GM21723 (cell line): ENCODE results near the gene SLC36A1.
"Not testable (repeated sequence)": the region's sequence is repeated elsewhere in the genome, so short reads cannot be mapped to it uniquely, and the experiment has no call there.

ENCODE experiments used
- ATAC-seq: cut with Tn5 transposase; IDR thresholded peaks from one replicate; pipeline ENCODE4 v1.9.1; 2021; ENCODE audit warnings: mild to moderate bottlenecking, moderate library complexity; ENCODE audit not compliant: unreplicated experiment

The SLC36A1 gene

DNA sequence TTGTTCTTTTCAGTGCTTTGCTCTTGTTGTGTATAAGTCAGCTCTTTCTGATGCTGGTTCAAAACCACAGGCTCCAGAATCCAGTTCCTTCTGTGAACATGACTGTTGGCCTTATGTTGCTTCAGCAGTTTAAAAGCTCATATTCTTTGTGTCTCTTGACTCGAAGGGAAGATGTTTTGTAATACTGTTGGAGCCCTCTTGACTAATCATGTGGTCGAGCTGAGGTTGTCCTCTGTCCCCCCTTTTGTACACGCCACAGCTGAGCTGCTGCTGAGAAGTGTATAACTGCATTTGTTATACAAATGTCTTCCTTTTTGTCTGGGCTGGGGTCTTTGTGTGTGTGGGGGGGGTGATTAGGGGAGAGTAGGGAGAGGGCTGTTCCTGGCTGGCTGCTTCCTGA lies 35.8 kb downstream of the SLC36A1 start:
- no peak for ATAC-seq

DNA sequence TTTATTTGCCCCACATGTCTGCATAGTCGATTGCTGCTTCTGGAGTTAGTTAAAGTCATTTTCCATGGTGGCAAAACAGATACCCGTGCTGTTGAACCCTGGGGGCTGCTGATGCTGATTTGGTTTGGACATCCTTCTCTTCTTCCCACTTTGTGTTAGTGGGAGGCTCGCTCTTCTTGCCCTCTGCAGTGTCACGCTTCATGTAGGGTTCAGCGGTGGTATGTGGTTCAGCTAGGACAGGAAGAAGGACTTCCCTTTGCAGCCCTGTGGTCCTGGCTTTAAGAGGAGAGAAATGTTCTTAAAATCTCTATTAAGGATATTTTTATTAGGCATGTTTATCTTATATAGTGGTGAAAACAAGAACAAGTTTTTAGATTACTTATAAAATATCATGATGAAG lies 36.2 kb downstream of the SLC36A1 start:
- ATAC-seq = no peak

DNA sequence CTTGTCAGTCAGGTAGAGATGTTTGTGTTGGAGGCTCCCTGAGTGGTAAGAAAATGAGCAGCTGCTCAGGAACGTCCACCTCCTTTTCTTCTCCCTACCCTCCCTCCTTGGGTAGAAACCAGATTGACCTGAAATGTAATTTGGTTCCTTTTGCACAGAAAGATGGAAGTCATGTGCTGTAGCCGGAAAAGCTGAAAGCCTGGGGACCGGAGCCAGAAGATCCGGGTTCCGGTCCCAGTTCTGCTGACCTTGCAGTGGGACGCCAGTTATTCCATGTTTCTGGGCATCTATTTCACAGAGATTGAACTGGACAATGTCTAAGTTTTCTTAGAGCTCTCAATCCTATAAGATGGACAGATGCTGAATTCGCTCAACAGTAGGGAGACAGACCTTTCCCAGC lies 40.1 kb downstream of the SLC36A1 start:
- ATAC-seq = no peak

DNA sequence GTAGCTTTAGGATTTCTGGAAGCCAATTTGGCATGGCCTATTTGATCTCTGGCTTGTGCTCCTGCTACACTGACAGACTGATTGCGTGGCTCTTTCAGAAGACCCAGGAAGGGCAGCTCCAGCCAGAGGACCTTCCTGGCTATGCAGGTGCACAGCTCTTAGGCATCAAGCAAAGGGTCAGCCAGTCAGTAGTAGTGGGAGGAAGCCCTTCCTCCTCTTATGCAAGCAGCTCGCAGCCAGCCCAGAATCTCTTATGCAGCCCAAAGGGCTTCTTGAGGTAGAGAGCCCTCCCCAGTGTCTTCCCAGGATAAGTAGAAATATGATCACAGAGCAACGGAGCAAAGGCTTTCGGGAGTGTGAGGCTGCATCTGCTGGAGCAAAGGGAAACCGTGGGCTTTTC lies 43.2 kb downstream of the SLC36A1 start:
- ATAC-seq = no peak

DNA sequence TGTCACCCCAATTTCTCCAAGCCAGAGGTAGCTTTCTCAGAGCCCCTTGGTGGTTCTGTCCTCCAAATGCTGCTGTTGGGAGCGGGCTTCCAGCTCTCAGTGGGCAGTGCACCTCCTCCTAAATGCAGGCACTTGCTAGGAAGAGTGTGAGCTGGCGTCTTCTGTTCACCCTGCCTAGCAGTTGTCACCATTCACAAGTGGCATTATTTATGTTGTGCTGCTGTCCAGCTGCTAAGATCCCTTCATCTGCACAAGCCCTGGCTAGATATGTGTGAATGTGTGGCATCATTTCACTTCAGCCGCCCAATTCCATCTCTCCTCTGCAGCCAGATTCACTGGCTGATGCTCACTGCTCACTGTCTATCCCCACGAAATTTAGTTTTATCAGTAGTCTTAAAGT lies 43.7 kb downstream of the SLC36A1 start:
- no peak for ATAC-seq

DNA sequence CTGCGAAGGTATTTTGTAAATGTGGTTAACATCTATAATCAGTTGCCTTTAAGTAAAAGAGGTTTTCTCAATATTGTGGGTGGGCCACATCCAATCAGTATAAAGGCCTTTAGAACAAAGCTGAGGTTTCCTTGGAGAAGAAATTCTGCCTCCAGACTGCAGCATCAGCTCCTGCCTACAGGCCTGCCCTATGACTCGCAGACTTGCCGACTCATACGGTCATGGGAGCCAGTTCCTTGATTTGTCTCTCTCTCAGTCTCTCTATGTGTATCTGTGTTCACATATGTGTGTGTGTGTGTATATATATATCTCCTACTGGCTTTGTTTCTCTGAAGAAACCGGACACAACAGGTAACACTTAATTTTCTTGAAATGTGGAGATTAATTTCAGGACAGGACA lies 45.3 kb downstream of the SLC36A1 start:
- no peak for ATAC-seq

DNA sequence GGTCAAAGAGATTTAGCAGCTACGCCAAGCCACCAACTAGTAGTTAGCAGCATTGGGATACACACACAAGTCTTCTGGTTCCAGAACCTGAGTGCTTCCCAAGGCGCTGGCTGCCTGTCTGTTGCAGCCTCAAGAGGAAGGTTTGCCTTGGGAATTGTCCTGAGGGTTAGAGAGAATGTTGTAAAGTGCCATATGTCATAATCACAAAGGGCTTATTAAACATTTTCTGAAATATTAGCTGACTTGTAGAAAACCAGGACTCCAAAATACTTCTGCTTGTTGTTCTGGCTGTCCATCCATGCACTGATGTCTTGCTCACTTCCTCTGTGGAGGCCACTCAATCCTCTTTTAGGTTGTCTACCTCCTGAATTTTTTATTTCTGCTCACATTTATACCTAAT lies 46.3 kb downstream of the SLC36A1 start:
- ATAC-seq = no peak

DNA sequence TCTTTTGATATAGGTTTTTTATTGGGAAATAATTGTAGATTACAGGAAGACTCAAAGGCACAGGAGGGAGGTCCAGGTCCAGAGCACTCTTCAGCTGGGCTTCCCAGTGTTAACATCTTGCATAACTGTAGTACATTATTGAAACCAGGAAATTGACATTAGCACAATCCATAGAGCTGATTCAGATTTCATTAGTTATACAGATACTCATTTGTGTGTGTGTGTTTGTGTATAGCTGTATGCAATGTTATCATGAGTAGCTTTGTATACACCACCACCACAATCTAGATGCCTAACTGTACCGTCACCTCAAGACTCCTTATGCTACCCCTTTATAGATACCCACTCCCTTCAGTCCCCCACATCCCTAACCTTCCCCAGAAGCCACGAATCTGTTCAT lies 47.9 kb downstream of the SLC36A1 start:
- no peak for ATAC-seq

DNA sequence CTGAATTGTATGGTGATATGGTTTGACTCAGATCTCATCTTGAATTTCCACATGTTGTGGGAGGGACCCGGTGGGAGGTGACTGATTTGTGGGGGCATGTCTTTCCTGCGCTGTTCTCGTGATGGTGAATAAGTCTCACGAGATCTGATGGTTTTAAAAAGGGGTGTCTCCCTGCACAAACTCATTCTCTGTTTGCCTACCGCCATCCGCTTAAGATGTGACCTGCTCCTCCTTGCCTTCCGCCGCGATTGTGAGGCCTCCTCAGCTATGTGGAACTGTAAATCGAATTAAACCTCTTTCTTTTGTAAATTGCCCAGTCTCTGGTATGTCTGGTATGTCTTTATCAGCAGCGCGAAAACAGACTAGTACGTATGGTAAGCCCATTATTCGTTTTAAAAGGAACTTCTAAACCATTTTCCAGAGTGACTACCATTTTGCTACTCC lies 48.7 kb downstream of the SLC36A1 start:
- no peak for ATAC-seq

DNA sequence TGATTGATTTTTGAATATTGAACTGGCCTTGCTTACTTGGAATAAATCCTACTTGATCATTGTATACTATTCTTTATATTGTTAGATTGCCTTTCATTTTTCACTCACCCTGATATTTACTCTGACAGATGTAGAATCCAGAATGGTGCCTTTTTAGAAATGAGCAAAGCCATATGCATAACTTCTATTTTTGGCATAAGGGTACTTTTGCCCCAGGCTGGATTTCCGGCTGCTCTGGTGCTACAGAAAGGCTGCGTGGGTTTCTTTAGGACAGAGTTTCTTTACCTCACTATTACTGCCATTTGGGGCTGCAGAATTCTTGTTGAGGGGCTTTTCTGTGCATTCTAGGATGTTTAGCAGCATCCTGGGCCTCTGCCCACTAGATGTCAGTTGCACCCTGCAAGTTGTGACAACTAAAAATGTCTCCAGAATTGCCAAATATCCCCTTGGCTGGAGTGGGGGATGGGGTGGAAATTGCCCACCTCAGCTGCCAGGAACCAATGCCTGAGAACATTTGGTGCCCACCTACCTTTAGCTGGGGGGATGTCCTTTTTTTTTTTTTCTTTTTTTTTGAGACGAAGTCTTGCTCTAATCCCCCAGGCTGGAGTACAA lies 50.1 kb downstream of the SLC36A1 start:
- ATAC-seq = no peak

DNA sequence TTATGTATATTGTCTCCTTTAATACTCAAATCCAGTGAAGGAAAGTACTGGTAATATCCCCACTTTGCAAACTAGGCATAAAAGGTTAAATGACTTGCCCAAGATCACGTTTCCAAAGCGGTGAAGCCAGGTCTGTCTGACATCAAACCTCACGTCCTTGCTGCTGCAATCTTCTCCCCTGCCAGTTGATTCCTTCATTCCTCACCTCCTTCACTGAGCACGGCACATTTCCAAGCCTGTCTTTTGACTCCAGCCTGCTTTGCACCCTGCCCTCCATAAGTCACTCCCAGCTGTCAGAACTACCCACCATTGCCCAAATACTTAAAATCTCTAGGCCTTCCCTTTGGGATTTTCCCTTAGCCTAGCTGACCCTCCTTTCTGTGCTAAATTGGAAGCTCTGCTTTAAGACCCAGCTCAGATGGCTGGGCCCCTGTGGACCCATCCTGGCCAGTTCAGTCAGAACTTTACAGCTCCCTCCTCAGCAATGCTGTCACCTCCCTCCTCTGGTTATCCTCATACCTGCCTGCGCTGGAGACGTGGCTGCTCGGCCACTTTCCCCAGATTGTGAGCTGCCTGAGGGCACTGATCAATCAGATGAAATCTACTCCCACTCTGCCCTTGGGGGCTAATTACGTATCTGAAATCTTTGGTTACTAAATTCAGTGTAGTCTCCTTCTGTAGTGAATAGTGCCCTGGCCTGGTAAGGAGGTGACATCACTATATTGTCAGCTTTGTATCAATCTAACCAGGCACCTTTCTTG lies 51.2 kb downstream of the SLC36A1 start:
- no peak for ATAC-seq

DNA sequence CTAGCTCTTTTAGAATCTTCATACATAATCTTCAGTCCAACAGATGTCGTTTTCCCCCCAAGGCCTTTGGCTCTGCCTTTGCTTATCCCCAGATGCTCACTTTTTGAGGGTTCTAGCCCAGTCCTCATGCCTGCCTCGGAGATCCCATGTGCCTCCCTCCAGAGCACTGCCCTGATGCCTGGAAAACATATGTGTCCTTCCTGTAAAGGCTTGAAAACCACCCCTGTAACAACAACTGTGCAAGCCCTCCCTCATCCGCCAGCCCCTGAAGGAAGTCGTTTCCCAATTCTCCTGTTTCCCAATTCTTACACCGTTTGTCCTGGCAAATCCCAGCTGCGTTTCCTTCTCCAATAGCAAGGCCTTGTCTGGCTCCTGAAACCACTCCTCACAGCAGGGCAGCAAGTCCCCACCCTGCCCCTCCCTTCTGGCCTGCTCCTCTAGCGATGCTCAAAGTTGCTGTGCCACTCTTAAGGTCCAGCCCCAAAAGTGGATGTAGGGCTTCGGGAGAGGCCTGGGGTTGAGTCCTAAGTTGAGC lies 52.2 kb downstream of the SLC36A1 start:
- no peak for ATAC-seq

DNA sequence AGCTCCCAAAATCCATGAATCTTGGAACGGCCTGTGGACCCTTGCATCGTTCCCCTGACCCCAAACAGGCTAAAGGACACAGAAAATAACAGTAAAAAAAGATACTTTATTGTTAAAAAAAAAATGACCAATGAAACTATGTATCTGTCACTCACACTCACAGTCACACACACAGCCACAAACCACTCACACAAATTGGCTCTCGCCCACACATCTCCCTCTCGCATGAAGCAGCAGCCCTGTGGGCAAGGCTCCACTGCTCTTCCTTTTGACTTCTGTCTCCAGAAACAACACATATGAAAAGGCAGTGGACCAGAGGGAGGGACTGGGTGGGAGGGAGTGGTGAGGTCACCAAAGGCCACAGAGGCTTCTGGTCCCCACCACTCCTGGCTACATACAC lies 56.6 kb downstream of the SLC36A1 start:
- ATAC-seq = no peak

DNA sequence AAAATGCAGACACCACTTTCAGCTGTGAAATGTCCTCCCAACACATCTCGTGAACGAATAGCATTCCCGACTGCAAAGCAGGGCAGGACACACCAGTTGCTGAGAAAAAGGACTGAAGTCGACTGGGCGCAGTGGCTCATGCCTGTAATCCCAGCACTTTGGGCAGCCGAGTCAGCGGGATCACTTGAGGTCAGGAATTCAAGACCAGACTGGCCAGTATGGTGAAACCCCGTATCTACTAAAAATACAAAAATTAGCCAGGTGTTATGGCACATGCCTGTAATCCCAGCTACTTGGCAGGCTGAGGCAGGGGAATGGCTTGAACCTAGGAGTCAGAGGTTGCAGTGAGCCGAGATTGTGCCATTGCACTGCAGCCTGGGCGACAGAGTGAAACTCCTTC lies 60.9 kb downstream of the SLC36A1 start:
- ATAC-seq = not testable (repeated sequence)

DNA sequence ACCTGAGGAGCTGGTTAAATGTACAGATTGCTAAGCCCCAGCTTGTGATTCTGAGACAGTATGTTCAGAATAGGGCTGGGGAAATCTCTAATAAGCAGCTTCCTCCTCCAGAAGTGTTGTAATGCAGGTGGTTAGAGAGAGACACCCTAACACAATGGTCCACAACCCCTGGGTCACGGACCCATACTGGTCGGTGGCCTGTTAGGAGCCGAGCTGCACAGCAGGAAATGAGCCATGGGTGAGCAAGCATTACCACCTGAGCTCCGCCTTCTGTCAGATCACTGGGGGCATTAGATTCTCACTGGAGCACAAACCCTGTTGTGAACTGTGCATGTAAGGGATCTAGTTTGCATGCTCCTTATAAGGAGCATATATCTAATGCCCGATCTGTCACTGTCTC lies 61.8 kb downstream of the SLC36A1 start:
- no peak for ATAC-seq

DNA sequence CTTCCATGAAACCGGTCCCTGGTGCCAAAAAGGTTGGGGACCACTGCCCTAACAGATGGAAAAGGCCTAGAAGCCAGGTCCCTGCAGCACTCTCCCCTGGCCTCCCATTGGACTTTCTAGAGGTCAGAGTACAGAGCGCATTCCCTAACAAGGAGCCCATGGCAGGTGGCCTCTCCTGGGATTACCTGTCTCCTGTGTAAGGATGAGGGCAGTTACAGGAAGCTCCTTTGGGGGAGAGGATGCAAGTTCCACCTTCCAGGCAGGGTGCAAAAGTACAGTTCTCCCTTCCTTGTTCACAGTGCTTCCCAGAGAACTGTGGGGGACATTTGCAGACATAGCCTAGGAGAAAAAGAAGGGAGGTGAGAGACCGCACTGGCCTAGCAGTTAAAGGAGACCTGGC lies 62.4 kb downstream of the SLC36A1 start:
- ATAC-seq = no peak

DNA sequence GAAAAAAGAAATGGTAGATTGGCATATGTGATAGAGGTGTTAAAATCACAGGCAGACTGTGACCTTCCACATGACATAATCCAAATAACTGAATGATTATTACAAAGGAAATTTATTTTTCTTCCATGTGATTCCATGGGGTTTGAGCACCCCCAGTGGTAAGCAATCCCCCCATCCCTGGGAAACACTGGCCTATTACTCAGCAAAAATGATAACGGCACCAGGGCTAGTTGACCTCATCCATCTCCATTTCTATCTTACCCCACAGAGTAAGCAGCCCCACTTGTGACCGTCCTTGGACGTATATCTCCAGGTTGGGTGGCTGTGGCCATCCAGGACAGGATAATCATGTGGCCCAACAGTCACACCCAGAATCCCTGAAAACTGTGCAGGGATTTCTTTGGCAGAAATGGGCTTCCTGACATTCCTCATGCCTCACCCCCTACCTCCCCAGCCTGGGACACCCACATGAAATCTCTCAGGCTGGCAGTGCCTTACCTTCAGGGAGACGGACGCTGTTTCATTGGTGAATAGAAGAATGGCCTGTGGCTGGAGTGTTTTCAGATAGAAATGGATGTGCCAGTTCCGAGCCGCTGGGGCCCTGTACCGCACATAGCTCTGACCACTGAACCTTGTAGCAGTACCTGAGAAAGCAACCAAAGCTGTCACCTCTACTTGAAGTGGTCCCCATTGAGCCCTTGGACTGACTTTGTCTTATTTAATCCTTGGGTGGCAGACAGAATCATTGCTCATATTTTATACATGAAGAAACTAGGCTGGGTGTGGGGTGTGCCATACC lies 69.9 kb downstream of the SLC36A1 start:
- no peak for ATAC-seq

DNA sequence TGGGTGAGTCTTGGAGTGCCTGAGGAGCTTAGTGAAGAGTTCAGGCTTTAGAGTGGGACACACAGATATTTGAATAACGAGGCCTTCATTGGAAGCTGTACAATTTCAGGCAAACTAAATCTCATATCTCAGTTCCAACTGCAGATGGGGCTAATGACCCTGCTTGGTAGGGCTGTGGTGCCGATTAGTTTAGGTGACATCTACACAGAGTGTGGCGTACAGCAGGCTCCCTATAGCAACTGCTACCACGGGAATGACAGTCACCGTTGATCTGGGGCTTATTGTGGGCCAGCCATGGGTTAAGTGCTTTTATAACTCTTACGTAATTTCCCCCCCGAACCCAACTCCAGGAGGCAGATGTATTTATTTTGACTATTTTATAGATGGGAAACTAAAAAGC lies 72.9 kb downstream of the SLC36A1 start:
- no peak for ATAC-seq

DNA sequence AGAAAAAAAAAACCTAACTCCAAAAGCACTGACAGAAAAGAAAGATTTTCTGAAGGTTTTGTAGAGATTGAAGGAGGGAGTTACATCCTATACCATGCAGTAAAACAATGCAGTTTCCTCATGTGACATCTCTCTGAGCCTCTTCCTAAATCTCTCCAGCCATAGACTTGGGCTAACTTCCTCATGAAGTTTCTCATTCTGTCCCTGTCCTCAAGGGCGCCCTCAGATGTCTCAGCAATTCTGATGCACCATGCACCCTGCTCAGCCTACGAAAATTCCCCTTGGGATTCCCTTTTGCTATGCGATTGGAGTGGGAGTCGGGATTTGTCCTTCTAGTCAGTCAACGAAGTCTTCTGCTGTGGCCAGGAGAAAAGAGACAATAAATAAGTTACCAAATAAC lies 74.8 kb downstream of the SLC36A1 start:
- ATAC-seq = no peak

DNA sequence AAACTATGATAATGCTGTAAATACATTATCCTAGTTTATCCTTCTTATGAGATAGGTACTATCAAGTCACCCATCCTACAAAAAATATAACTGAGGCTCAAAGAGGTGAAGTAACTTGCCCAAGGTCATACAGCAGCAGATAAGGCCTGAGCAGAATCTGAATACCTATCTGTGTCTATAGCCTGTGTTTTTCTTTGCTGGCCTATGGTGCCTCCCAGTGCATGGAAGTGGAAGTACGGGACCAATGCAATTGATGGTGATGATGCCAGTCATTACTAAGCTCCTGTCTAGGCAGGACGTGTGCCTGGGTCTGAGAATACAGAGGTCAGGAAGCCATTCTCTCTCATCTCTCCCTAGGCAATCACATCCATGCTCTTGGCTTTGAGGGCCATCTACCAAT lies 75.9 kb downstream of the SLC36A1 start:
- peak; percentile 82 for ATAC-seq

DNA sequence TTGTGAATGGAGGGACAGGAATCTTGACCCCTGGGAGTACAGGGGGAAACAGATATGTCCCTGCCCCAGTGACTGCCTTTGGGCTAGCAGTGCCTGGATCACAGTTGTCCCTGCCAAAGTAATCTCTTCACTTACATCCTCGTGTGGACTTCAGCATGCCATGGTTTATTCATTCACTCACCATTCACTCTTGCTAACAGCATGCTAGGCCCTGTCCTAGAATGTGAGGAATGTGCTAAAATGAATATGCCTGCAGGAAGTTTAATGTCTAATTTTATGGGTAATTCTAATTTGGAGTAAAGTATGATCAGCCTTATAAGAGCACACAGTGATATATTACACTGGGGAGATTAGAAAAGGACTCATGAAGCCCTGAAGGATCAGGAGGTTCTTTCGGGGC lies 80.8 kb downstream of the SLC36A1 start:
- ATAC-seq = no peak

DNA sequence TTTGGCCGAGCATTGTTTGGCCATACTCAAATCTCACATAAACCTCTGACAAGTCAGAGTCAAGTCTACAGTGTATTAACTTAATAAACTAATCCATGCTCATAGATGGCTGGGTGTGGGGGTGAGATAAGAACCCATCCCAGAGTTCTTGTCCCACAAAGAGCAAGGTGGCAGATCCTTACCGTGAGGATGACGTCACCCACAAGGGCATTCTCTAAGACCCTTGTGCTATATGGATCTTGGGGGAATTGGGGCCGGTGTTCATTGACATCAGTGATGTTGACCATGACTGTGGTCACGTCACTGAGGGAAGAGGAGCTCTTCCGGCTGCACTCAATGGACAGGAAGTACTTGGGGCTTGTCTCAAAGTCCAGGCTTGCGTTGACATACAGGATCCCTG lies 81.6 kb downstream of the SLC36A1 start:
- ATAC-seq = no peak
